ENCODE data around the gene HAUS5. TPM values are rescaled to one million over a fixed set of nuclear protein-coding genes. Genes with fewer than 3 reads are reported as not detected.

Gene HAUS5
- total and polyA plus RNA-seq, 2 of the 8 experiments (the other 6 are each of a cell fraction or from before 2014, with no cell fraction given): 13.8 to 25.7 TPM

- TF ChIP-seq RNF2 (IDR thresholded peaks at IDR 0.05; ENCODE audit: borderline replicate concordance, low read depth, low read length, missing control alignments, poor library complexity, severe bottlenecking): no peak
- TF ChIP-seq SP1 (IDR thresholded peaks at IDR 0.05; ENCODE audit: low read depth, low read length): no peak
- TF ChIP-seq NANOG (IDR thresholded peaks at IDR 0.05; ENCODE audit: insufficient read depth, low read depth, low read length, poor library complexity, severe bottlenecking): no peak
- no peak for TF ChIP-seq TCF12 (IDR thresholded peaks at IDR 0.05; ENCODE audit: low read depth, low read length)
- TF ChIP-seq HDAC6 (IDR thresholded peaks at IDR 0.05; ENCODE audit: low read depth, low read length): no peak
- no peak for TF ChIP-seq JUND (IDR thresholded peaks at IDR 0.05; ENCODE audit: low read length)
Measured at GRCh38 chr19:35622750-35623149, 10.2 kb downstream of the HAUS5 start (continued).
